KOPT-K1 (cell line): Measurements from ENCODE around the gene LMBR1.

Source experiments
- H3K27ac ChIP-seq: fragments of 200-600 bp; sonication (generic); 2 replicates; pipeline ENCODE4 v1.5.1; 2016; ENCODE audit warnings: antibody characterized with exemption, mild to moderate bottlenecking, low read depth, low read length; ENCODE audit not compliant: poor library complexity, severe bottlenecking
- H3K36me3 ChIP-seq: fragments of 200-600 bp; sonication (generic); 2 replicates; pipeline ENCODE4 v1.5.1; 2017; ENCODE audit warnings: antibody characterized with exemption, mild to moderate bottlenecking, low read length, moderate library complexity; ENCODE audit not compliant: insufficient read depth
- H3K9me3 ChIP-seq: fragments of 200-600 bp; sonication (generic); 2 replicates; pipeline ENCODE4 v1.5.1; 2017; ENCODE audit warnings: antibody characterized with exemption, low read length, mild to moderate bottlenecking; ENCODE audit not compliant: insufficient read depth, poor library complexity, severe bottlenecking

LMBR1 gene

GRCh38 chr7:156669035-156669828, 223.8 kb downstream of the LMBR1 start:
- peaks cover 12% of the 10 kb centered on the region; the same call in 1 of the 2 replicates for H3K36me3 ChIP-seq
- no peak overlapping the region for H3K27ac ChIP-seq
- no peaks in the 10 kb centered on the region for H3K9me3 ChIP-seq

- Histone ChIP-seq H3K27ac (no peak overlapping the region), H3K9me3 (no peaks in the 10 kb centered on the region)
These were observed 224.7 kb downstream of the LMBR1 start for GRCh38 chr7:156668130-156668741.

GRCh38 chr7:156667110-156667426, 225.9 kb downstream of the LMBR1 start:
- no peaks in the 10 kb centered on the region for H3K9me3 ChIP-seq
- H3K27ac ChIP-seq: no peak overlapping the region
- H3K36me3 ChIP-seq: peaks cover 2% of the 10 kb centered on the region; the same call in 1 of the 2 replicates

More at GRCh38 chr7:156668130-156668741, 224.7 kb downstream of the LMBR1 start:
- H3K36me3 ChIP-seq: peaks cover 12% of the 10 kb centered on the region; the same call in 1 of the 2 replicates

- Histone ChIP-seq H3K27ac (no peak overlapping the region), H3K9me3 (no peaks in the 10 kb centered on the region), H3K36me3 (no peaks in the 10 kb centered on the region; the same call in 1 of the 2 replicates)
These were observed 226.4 kb downstream of the LMBR1 start for GRCh38 chr7:156666368-156667109.

- Histone ChIP-seq H3K36me3 (no peaks in the 10 kb centered on the region; the same call in 1 of the 2 replicates), H3K27ac (no peak overlapping the region), H3K9me3 (no peaks in the 10 kb centered on the region)
These were observed 227.9 kb downstream of the LMBR1 start for GRCh38 chr7:156665101-156665500.

GRCh38 chr7:156662277-156662676, 230.7 kb downstream of the LMBR1 start:
- no peaks in the 10 kb centered on the region for H3K36me3 ChIP-seq
- no peak overlapping the region for H3K27ac ChIP-seq
- no peaks in the 10 kb centered on the region for H3K9me3 ChIP-seq

GRCh38 chr7:156661637-156662036, 231.3 kb downstream of the LMBR1 start:
- Histone ChIP-seq H3K36me3 (no peaks in the 10 kb centered on the region), H3K9me3 (no peaks in the 10 kb centered on the region), H3K27ac (no peak overlapping the region)

GRCh38 chr7:156659961-156660360, 233.0 kb downstream of the LMBR1 start:
- no peaks in the 10 kb centered on the region for H3K9me3 ChIP-seq
- no peak overlapping the region for H3K27ac ChIP-seq
- H3K36me3 ChIP-seq: no peaks in the 10 kb centered on the region

GRCh38 chr7:156659203-156659602, 233.8 kb downstream of the LMBR1 start:
- H3K27ac ChIP-seq: no peak overlapping the region
- no peaks in the 10 kb centered on the region for H3K36me3 ChIP-seq

GRCh38 chr7:156657681-156658080, 235.3 kb downstream of the LMBR1 start:
- no peak overlapping the region for H3K27ac ChIP-seq
- H3K9me3 ChIP-seq: no peaks in the 10 kb centered on the region
- H3K36me3 ChIP-seq: no peaks in the 10 kb centered on the region

More at GRCh38 chr7:156659203-156659602, 233.8 kb downstream of the LMBR1 start:
- H3K9me3 ChIP-seq: no peaks in the 10 kb centered on the region

- no peak overlapping the region for H3K27ac ChIP-seq
- H3K36me3 ChIP-seq: no peaks in the 10 kb centered on the region
These were observed 236.4 kb downstream of the LMBR1 start for GRCh38 chr7:156656598-156656997.

GRCh38 chr7:156655983-156656382, 237.0 kb downstream of the LMBR1 start:
- no peaks in the 10 kb centered on the region for H3K9me3 ChIP-seq
- no peaks in the 10 kb centered on the region for H3K36me3 ChIP-seq

More at GRCh38 chr7:156656598-156656997, 236.4 kb downstream of the LMBR1 start:
- no peaks in the 10 kb centered on the region for H3K9me3 ChIP-seq

GRCh38 chr7:156655251-156655650, 237.7 kb downstream of the LMBR1 start:
- no peaks in the 10 kb centered on the region for H3K9me3 ChIP-seq
- H3K27ac ChIP-seq: no peak overlapping the region
- H3K36me3 ChIP-seq: no peaks in the 10 kb centered on the region

More at GRCh38 chr7:156655983-156656382, 237.0 kb downstream of the LMBR1 start:
- H3K27ac ChIP-seq: no peak overlapping the region

- Histone ChIP-seq H3K27ac (no peak overlapping the region), H3K36me3 (no peaks in the 10 kb centered on the region), H3K9me3 (no peaks in the 10 kb centered on the region)
These were observed 238.3 kb downstream of the LMBR1 start for GRCh38 chr7:156654511-156655234.
